HEK293 (cell line): ENCODE data around the gene FOXP3.

Source experiments
- CTCF ChIA-PET: fragments of 350-600 bp; formaldehyde crosslinking; extraction: SDS; loops from one replicate; lab custom pipeline; 2021; ENCODE audit warnings: antibody characterized with exemption; lab: Yijun Ruan, JAX
- POLR2A ChIA-PET: fragments of 300-600 bp; formaldehyde crosslinking; extraction: SDS; loops from one replicate; lab custom pipeline; 2020; ENCODE audit warnings: antibody characterized with exemption, inconsistent platforms; lab: Yijun Ruan, JAX
- H3K27ac ChIP-seq: fragments of 200-500 bp; sonication (Bioruptor generic); 2 replicates; pipeline ENCODE4 v1.5.1; 2014; ENCODE audit warnings: low read depth, low read length, control low read depth, inconsistent platforms; ENCODE audit errors: extremely low read depth
- H3K36me3 ChIP-seq, 2 experiments: fragments of 200-500 bp in 1 of 2; sonication (Bioruptor generic) in 1 of 2; 1 replicate in 1 of 2; 2 replicates in 1 of 2; pipeline ENCODE4 v1.5.1; 2014 to 2017; ENCODE audit warnings: inconsistent platforms in 2 of 2, low read length in 2 of 2; ENCODE audit not compliant: control insufficient read depth in 2 of 2, insufficient read depth in 1 of 2
- H3K4me1 ChIP-seq: fragments of 200-500 bp; sonication (Bioruptor generic); 2 replicates; pipeline ENCODE4 v1.5.1; 2014; ENCODE audit warnings: mild to moderate bottlenecking, low read length, inconsistent platforms; ENCODE audit not compliant: control insufficient read depth, insufficient read depth
- H3K4me3 ChIP-seq: 2 replicates; pipeline ENCODE4 v1.5.1; 2011; ENCODE audit warnings: low read depth, mild to moderate bottlenecking, control low read depth, low read length, moderate library complexity
- H3K9me3 ChIP-seq: fragments of 200-500 bp; sonication (Bioruptor generic); 2 replicates; pipeline ENCODE4 v1.5.1; 2014; ENCODE audit warnings: low read depth, low read length, inconsistent platforms; ENCODE audit not compliant: control insufficient read depth, insufficient read depth
- ATF2 ChIP-seq: fragments of 450-650 bp; formaldehyde crosslinking; IDR thresholded peaks from 2 replicates; pipeline ENCODE4 v1.5.1; 2016; ENCODE audit warnings: missing biosample characterization, missing genetic modification characterization, low read depth
- BCL6B ChIP-seq: fragments of 450-650 bp; formaldehyde crosslinking; IDR thresholded peaks from 2 replicates; pipeline ENCODE4 v1.5.1; 2017; ENCODE audit warnings: missing biosample characterization, missing genetic modification characterization
- GLIS1 ChIP-seq: fragments of 450-650 bp; formaldehyde crosslinking; IDR thresholded peaks from 2 replicates; pipeline ENCODE4 v1.5.1; 2016; ENCODE audit warnings: missing biosample characterization, missing genetic modification characterization
- HIC1 ChIP-seq: fragments of 450-650 bp; formaldehyde crosslinking; IDR thresholded peaks from 2 replicates; pipeline ENCODE4 v1.5.1; 2016; ENCODE audit warnings: missing biosample characterization, missing genetic modification characterization
- HOXD13 ChIP-seq: sonication (generic); formaldehyde crosslinking; IDR thresholded peaks from 2 replicates; pipeline ENCODE4 v1.8.0; 2022; ENCODE audit warnings: missing genetic modification reagents, borderline replicate concordance
- INSM2 ChIP-seq: fragments of 450-650 bp; formaldehyde crosslinking; IDR thresholded peaks from 2 replicates; pipeline ENCODE4 v1.5.1; 2016; ENCODE audit warnings: missing biosample characterization, missing genetic modification characterization
- MZF1 ChIP-seq: fragments of 450-650 bp; formaldehyde crosslinking; IDR thresholded peaks from 2 replicates; pipeline ENCODE4 v1.5.1; 2017; ENCODE audit warnings: missing biosample characterization, missing genetic modification characterization, borderline replicate concordance
- ZBTB11 ChIP-seq: fragments of 450-650 bp; formaldehyde crosslinking; conservative IDR thresholded peaks from 2 replicates; pipeline ENCODE4 v1.5.1; 2016; ENCODE audit warnings: low read depth, missing biosample characterization, missing genetic modification characterization
- ZNF114 ChIP-seq: fragments of 450-650 bp; formaldehyde crosslinking; IDR thresholded peaks from 2 replicates; pipeline ENCODE4 v1.5.0; 2017; ENCODE audit warnings: missing biosample characterization, missing genetic modification characterization
- ZNF174 ChIP-seq: fragments of 450-650 bp; formaldehyde crosslinking; IDR thresholded peaks from 2 replicates; pipeline ENCODE4 v1.5.0; 2017; ENCODE audit warnings: missing biosample characterization, mild to moderate bottlenecking, missing genetic modification characterization
- ZNF175 ChIP-seq: fragments of 450-650 bp; formaldehyde crosslinking; IDR thresholded peaks from 2 replicates; pipeline ENCODE4 v1.5.1; 2016; ENCODE audit warnings: missing biosample characterization, missing genetic modification characterization
- ZNF202 ChIP-seq: fragments of 450-650 bp; formaldehyde crosslinking; IDR thresholded peaks from 2 replicates; pipeline ENCODE4 v1.5.1; 2016; ENCODE audit warnings: missing biosample characterization, missing genetic modification characterization, borderline replicate concordance
- ZNF23 ChIP-seq: fragments of 450-650 bp; formaldehyde crosslinking; IDR thresholded peaks from 2 replicates; pipeline ENCODE4 v1.5.1; 2016; ENCODE audit warnings: missing biosample characterization, missing genetic modification characterization, borderline replicate concordance
- ZNF266 ChIP-seq: fragments of 450-650 bp; formaldehyde crosslinking; IDR thresholded peaks from 2 replicates; pipeline ENCODE4 v1.5.1; 2016; ENCODE audit warnings: missing biosample characterization, missing genetic modification characterization, low read depth
- ZNF292 ChIP-seq: fragments of 450-650 bp; formaldehyde crosslinking; IDR thresholded peaks from 2 replicates; pipeline ENCODE4 v1.5.1; 2016; ENCODE audit warnings: low read depth, missing biosample characterization, missing genetic modification characterization, borderline replicate concordance
- ZNF302 ChIP-seq: fragments of 450-650 bp; formaldehyde crosslinking; IDR thresholded peaks from 2 replicates; pipeline ENCODE4 v1.5.1; 2016; ENCODE audit warnings: missing biosample characterization, missing genetic modification characterization, low read depth
- ZNF354C ChIP-seq: fragments of 450-650 bp; formaldehyde crosslinking; IDR thresholded peaks from 2 replicates; pipeline ENCODE4 v1.5.1; 2016; ENCODE audit warnings: missing biosample characterization, missing genetic modification characterization, low read depth, borderline replicate concordance
- ZNF366 ChIP-seq: fragments of 450-650 bp; formaldehyde crosslinking; conservative IDR thresholded peaks from 2 replicates; pipeline ENCODE4 v1.5.1; 2016; ENCODE audit warnings: missing biosample characterization, missing genetic modification characterization
- ZNF394 ChIP-seq: fragments of 450-650 bp; formaldehyde crosslinking; IDR thresholded peaks from 2 replicates; pipeline ENCODE4 v1.5.1; 2016; ENCODE audit warnings: missing biosample characterization, missing genetic modification characterization, mild to moderate bottlenecking, moderate library complexity, borderline replicate concordance
- ZNF548 ChIP-seq: fragments of 450-650 bp; formaldehyde crosslinking; IDR thresholded peaks from 2 replicates; pipeline ENCODE4 v1.5.1; 2016; ENCODE audit warnings: missing biosample characterization, missing genetic modification characterization
- ZNF621 ChIP-seq: fragments of 450-650 bp; formaldehyde crosslinking; IDR thresholded peaks from 2 replicates; pipeline ENCODE4 v1.5.1; 2017; ENCODE audit warnings: missing biosample characterization, missing genetic modification characterization
- ZNF76 ChIP-seq: fragments of 450-650 bp; formaldehyde crosslinking; IDR thresholded peaks from 2 replicates; pipeline ENCODE4; 2016; ENCODE audit warnings: low read depth, missing biosample characterization, missing genetic modification characterization, borderline replicate concordance
- ZNF791 ChIP-seq: fragments of 450-650 bp; formaldehyde crosslinking; IDR thresholded peaks from 2 replicates; pipeline ENCODE4 v1.5.1; 2016; ENCODE audit warnings: missing biosample characterization, missing genetic modification characterization

The FOXP3 gene

GRCh38 chrX:49212861-49213260 is 51.6 kb downstream of the FOXP3 start:
- TF ChIP-seq ATF2 (tag by site-specific recombination) (peak; percentile 54; the same call in 1 of the 2 replicates), ZNF76 (tag by site-specific recombination) (no peak)
- H3K27ac ChIP-seq, result no peak overlapping the region
- ChIA-PET POLR2A (no interaction called here), CTCF (interaction anchor here (0.7 to 0.9 kb wide), 2 partner anchors 20 to 27 kb away, joined by 3 to 4 read pairs; no protein-coding TSS in a partner anchor)
- no peaks in the 10 kb centered on the region for H3K9me3 ChIP-seq
- H3K4me1 ChIP-seq, result no peaks in the 10 kb centered on the region
- no peaks in the 10 kb centered on the region for H3K36me3 ChIP-seq
- no peak overlapping the region for H3K4me3 ChIP-seq

GRCh38 chrX:49212209-49212608 is 52.3 kb downstream of the FOXP3 start:
- Histone ChIP-seq H3K4me3 (no peak overlapping the region), H3K36me3 (no peaks in the 10 kb centered on the region)
- CTCF ChIA-PET, result interaction anchor here (0.7 to 0.9 kb wide), 3 partner anchors 19 to 28 kb away, joined by 3 to 4 read pairs (median 3); no protein-coding TSS in a partner anchor
- TF ChIP-seq ZNF23 (no peak), ZNF302 (no peak), ZNF394 (no peak), ZNF292 (no peak), MZF1 (no peak), ZNF174 (tag by site-specific recombination) (no peak), HIC1 (tag by site-specific recombination) (no peak), ZNF366 (tag by site-specific recombination) (no peak), ZNF114 (tag by site-specific recombination) (no peak)
- TF ChIP-seq, all 188 proteins: peak for 0
- POLR2A ChIA-PET, result no interaction called here
- Histone ChIP-seq H3K27ac (no peak overlapping the region), H3K9me3 (no peaks in the 10 kb centered on the region), H3K4me1 (no peaks in the 10 kb centered on the region)

- no peak overlapping the region for H3K27ac ChIP-seq
- no peaks in the 10 kb centered on the region for H3K36me3 ChIP-seq
- no peak overlapping the region for H3K4me3 ChIP-seq
- H3K9me3 ChIP-seq, result no peaks in the 10 kb centered on the region
- no peaks in the 10 kb centered on the region for H3K4me1 ChIP-seq
- ChIA-PET POLR2A (no interaction called here), CTCF (no interaction called here)
- no peak for TF ChIP-seq ZNF548 (tag by site-specific recombination)
- TF ChIP-seq ZNF292, result no peak
- no peak for TF ChIP-seq BCL6B
- TF ChIP-seq ZNF354C (tag by site-specific recombination), result no peak
- no peak for TF ChIP-seq INSM2 (tag by site-specific recombination)
- TF ChIP-seq ZNF175 (tag by site-specific recombination), result no peak
- TF ChIP-seq ZNF791, result no peak
- no peak for TF ChIP-seq ZBTB11 (tag by site-specific recombination)
- TF ChIP-seq ZNF621 (tag by site-specific recombination), result no peak
- no peak for TF ChIP-seq HOXD13 (CRISPR knock-in tag)
- TF ChIP-seq GLIS1 (tag by site-specific recombination), result no peak
- TF ChIP-seq ZNF202 (tag by site-specific recombination), result no peak
- TF ChIP-seq ZNF266 (tag by site-specific recombination), result no peak
Measured at GRCh38 chrX:49211074-49211473, 53.4 kb downstream of the FOXP3 start.
